Mucosa of rectum (tissue), 2 donors: ENCODE results near the gene MAN2B1.
A peak's percentile ranks its signal among the peaks of the same experiment; 100 is the strongest.

Experiments used
- H3K27ac ChIP-seq, 2 donors: one replicate each; pipeline ENCODE4 v1.7.0; 2013; ENCODE audit warnings: inconsistent platforms in 2 of 2, low read depth in 2 of 2, low read length in 2 of 2
- H3K27me3 ChIP-seq, 2 donors: one replicate each; pipeline ENCODE4 v1.7.0; 2013; ENCODE audit warnings: low read length in 2 of 2; ENCODE audit not compliant: control insufficient read depth in 2 of 2, insufficient read depth in 2 of 2
- H3K36me3 ChIP-seq, 2 donors: one replicate each; pipeline ENCODE4 v1.7.0; 2013; ENCODE audit warnings: low read length in 2 of 2; ENCODE audit not compliant: control insufficient read depth in 2 of 2, insufficient read depth in 2 of 2
- H3K4me1 ChIP-seq, 2 donors: one replicate each; pipeline ENCODE4 v1.7.0; 2013; ENCODE audit warnings: low read length in 2 of 2, mild to moderate bottlenecking in 1 of 2; ENCODE audit not compliant: control insufficient read depth in 2 of 2, insufficient read depth in 2 of 2
- H3K4me3 ChIP-seq, 2 donors: one replicate each; pipeline ENCODE4 v1.7.0; 2013; ENCODE audit warnings: low read length in 2 of 2
- H3K9ac ChIP-seq, 2 donors: one replicate each; pipeline ENCODE4 v1.7.0; 2013; ENCODE audit warnings: low read length in 2 of 2, low read depth in 1 of 2, mild to moderate bottlenecking in 1 of 2
- H3K9me3 ChIP-seq, 2 donors: one replicate each; pipeline ENCODE4 v1.7.0; 2013; ENCODE audit warnings: low read length in 2 of 2; ENCODE audit not compliant: control insufficient read depth in 2 of 2
- donor health status: healthy.
- donor health status: Normal muscosa, but diverticular disease.

The MAN2B1 gene

DNA sequence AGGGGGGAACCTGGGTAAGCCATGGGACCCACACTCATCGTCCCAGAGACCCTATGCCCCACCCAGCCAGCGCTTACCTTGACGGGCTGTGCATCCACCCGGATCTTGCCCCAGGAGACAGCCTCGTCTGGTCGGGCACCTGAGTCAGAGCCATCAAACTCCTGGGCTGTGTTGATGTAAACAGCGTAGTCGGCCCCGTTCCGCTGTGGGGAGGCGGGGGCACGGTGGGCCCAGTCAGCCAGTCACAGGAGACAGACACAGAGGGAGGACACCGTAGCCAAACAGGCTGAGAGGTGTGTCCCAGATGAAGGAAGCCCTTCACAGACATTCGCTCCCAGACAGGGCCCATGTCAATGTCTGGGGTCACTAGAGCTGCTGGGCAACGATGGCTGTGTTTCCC, 9.4 kb upstream of the MAN2B1 start:
- Histone ChIP-seq H3K4me3 (no peak overlapping the region), H3K27ac (no peak overlapping the region), H3K9ac (no peak overlapping the region), H3K27me3 (no peaks in the 10 kb centered on the region), H3K4me1 (peaks cover 2 to 4% of the 10 kb centered on the region in 2 donors), H3K36me3 (peaks cover 53 to 60% of the 10 kb centered on the region in 2 donors), H3K9me3 (no peaks in the 10 kb centered on the region)

DNA sequence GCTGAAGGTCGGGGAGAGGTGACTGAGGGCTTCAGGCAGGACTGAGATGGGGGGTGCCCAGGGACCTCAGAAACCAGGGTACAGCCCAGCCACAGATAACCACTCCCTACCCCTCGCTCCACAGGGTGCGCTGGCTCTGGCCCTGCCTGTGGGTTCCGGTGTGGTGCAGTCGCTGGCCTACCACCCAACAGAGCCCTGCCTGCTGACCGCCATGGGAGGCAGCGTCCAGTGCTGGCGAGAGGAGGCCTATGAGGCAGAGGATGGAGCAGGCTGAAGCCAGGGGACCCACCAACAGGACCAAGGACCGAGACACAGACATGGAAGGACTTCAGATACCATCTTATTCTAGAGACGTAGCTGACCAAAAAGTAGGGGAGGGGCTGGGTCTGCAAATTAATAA, 8.9 kb upstream of the MAN2B1 start:
- H3K9me3 ChIP-seq, result no peaks in the 10 kb centered on the region
- no peaks in the 10 kb centered on the region for H3K27me3 ChIP-seq
- H3K27ac ChIP-seq, result no peak overlapping the region
- H3K4me3 ChIP-seq, result no peak overlapping the region
- H3K4me1 ChIP-seq, result peaks cover 3 to 5% of the 10 kb centered on the region in 2 donors
- no peak overlapping the region for H3K9ac ChIP-seq
- peaks cover 53 to 60% of the 10 kb centered on the region in 2 donors for H3K36me3 ChIP-seq

DNA sequence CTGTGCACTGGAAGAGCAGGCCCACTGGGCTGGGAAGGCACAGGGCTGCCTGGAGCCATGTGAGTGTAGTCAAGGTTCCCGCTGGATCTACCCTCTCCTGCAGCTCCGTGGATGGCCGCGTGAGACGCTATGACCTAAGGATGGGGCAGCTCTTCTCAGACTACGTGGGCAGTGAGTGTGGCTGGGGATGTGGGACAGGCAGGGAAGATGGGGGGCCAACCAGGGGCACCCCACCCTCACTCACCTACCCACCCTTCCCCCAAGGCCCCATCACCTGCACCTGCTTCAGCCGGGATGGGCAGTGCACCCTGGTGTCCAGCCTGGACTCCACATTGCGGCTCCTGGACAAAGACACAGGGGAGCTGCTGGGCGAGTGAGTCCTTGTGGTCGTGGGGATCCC, 6.2 kb upstream of the MAN2B1 start:
- Histone ChIP-seq H3K9ac (no peak overlapping the region), H3K9me3 (no peaks in the 10 kb centered on the region), H3K27ac (no peak overlapping the region), H3K4me3 (no peak overlapping the region), H3K27me3 (no peaks in the 10 kb centered on the region), H3K4me1 (peaks cover 16 to 17% of the 10 kb centered on the region in 2 donors), H3K36me3 (peaks cover 36 to 49% of the 10 kb centered on the region in 2 donors)

DNA sequence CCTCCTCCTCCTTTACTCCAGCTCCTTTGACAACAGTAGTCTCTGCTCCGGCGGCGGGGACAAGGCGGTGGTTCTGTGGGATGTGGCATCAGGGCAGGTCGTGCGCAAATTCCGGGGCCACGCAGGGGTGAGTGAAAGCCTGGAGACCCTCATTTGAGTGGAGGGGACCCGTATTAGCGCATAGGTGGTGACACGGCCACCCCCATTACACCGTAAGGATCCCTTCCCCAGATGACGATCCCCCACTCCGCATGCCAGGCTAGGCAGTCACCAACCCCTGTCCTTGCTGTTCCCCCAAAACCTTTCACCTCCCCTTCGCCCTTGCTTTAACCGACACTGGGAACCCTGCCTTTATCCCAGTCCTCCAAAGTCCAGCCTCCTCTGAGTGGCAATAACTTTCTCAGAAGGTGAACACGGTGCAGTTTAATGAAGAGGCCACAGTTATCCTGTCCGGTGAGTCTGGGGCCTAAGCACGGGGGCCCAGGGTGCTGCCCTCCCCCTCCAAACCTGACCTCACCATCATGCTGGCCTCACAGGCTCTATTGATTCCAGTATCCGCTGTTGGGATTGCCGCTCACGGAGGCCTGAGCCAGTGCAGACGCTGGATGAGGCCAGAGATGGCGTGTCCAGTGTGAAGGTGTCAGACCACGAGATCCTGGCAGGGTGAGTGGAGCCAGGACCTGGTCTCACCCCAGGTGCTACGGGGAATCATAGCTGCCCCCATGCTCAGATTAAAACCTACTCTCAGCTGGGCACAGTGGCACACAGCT, 3.8 kb upstream of the MAN2B1 start:
- H3K4me3 ChIP-seq, result peak overlapping the region; percentile 79 to 99
- H3K27me3 ChIP-seq, result no peaks in the 10 kb centered on the region
- peak overlapping the region; percentile 89 to 95 for H3K27ac ChIP-seq
- peak overlapping the region; percentile 68 to 86 for H3K9ac ChIP-seq
- peaks cover 33% of the 10 kb centered on the region in 2 donors for H3K4me1 ChIP-seq
- H3K9me3 ChIP-seq, result no peaks in the 10 kb centered on the region
- H3K36me3 ChIP-seq, result peaks cover 20 to 26% of the 10 kb centered on the region in 2 donors

DNA sequence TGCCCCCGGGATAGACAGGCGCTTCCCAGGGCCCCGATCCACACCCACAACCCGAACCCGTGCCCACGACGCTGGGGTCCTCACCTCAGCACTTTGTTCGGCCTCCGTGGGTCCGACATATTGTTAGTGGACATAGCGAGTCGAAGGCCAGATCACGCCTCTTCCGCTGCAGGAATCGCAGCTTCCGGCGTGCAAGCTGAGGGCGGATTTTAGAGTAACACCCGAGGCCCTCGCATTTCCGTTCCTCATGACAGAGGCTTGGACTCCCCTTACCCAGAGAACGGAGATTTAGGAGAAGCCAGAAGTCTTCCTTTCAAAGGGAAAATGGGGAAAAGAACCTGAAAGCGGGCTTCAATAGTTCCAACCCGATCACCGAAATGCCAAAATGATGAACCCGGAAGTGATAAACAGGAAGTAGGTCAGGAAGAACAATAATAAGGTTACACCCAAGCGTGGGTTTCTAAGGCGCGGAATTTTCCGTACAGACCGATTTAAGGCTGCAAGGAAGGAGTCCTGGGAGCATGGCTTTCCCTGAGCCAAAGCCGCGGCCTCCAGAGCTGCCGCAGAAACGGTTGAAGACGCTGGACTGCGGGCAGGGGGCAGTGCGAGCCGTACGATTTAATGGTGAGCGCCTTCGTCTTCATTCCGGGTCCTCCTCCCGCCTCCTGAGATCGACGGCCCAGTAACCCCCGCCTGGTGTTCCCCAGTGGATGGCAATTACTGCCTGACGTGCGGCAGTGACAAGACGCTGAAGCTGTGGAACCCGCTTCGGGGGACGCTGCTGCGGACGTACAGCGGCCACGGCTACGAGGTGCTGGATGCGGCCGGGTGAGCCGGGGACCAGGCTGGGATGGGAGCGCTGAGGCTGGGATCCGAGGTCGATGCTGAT, 3.0 kb upstream of the MAN2B1 start:
- Histone ChIP-seq H3K36me3 (peaks cover 19 to 27% of the 10 kb centered on the region in 2 donors), H3K4me1 (peaks cover 34 to 37% of the 10 kb centered on the region in 2 donors), H3K27ac (peak overlapping the region; percentile 89 to 95)

DNA sequence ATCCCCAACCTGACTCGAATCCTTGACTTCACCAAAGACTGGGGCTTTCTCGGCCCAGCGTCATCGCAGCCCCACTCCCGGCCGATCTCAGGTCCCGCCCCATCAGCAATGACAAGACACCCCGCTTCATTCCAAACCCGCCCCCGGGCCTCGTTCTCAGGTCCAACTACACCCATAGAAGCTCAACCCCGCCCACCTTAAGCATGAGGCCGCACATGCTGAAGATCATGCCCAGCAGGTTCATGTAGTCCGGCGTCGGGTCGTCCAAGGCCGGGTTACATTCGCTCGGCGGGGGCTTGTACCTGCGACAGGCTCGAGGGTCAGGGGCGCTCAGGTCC, 2.4 kb upstream of the MAN2B1 start:
- Histone ChIP-seq H3K9ac (peak overlapping the region; percentile 68 to 86), H3K36me3 (peaks cover 13 to 23% of the 10 kb centered on the region in 2 donors), H3K27me3 (no peaks in the 10 kb centered on the region), H3K4me1 (peaks cover 34 to 37% of the 10 kb centered on the region in 2 donors), H3K27ac (peak overlapping the region; percentile 89 to 95), H3K9me3 (no peaks in the 10 kb centered on the region), H3K4me3 (peak overlapping the region; percentile 79 to 99)

More for the DNA sequence above, 3.0 kb upstream of the MAN2B1 start:
- no peaks in the 10 kb centered on the region for H3K27me3 ChIP-seq
- peak overlapping the region; percentile 68 to 86 for H3K9ac ChIP-seq
- H3K9me3 ChIP-seq, result no peaks in the 10 kb centered on the region
- peak overlapping the region; percentile 79 to 99 for H3K4me3 ChIP-seq

DNA sequence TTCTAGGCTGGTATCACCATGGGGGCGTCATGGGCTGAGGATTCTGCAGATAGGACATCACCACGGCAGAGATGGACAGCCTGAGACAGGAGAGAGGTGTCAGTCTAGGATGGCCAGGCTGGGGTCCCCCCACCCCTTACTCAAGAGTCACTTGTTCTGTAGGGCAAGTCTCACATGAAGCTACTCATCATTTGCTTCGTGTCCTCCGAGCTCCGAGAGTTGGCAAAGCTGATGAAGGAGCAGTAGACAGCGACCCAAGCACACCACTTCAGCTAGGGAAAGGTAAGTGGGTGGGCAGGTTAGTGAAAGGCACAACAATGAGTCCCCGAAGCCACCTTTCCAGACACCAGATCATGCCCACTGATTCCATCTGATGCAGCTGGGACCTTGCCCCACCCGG, 1.8 kb upstream of the MAN2B1 start:
- peak overlapping the region; percentile 79 to 99 for H3K4me3 ChIP-seq

DNA sequence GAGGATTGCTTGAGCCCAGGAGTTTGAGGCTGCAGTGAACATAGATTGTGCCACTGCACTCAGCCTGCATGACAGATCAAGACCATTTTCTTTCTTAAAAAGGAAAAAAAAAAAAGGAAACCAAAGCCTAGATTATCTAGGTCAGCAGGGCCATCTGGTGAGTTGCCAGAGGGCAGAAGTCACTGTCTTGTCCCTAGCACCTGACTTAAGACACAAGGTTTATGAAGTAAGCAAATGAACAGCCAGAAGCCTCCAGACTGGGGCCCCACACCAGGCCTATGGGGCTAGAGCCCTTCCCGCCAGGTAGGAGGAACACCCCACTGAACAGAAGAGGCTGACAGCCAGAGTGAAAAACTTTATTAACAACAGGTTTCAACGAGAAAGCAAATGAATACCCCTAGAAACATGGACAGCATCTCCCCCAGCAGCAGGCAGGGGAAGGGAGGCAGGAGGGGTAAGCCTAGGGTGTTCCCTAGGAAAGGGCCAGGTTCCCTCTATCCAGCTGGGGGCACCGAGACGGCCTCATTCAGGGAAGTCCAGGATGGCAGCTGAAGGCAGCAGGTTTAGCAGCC, 1.3 kb upstream of the MAN2B1 start:
- peaks cover 34 to 37% of the 10 kb centered on the region in 2 donors for H3K4me1 ChIP-seq
- H3K9ac ChIP-seq, result no peak overlapping the region
- no peaks in the 10 kb centered on the region for H3K27me3 ChIP-seq
- peaks cover 13 to 26% of the 10 kb centered on the region in 2 donors for H3K36me3 ChIP-seq
- no peak overlapping the region for H3K27ac ChIP-seq
- H3K4me3 ChIP-seq, result peak overlapping the region in 1 of 2 donors; percentile 99
- H3K9me3 ChIP-seq, result no peaks in the 10 kb centered on the region

More for the DNA sequence above, 1.8 kb upstream of the MAN2B1 start:
- peak overlapping the region in 1 of 2 donors; percentile 89 for H3K27ac ChIP-seq
- no peaks in the 10 kb centered on the region for H3K9me3 ChIP-seq
- H3K27me3 ChIP-seq, result no peaks in the 10 kb centered on the region
- peaks cover 34 to 37% of the 10 kb centered on the region in 2 donors for H3K4me1 ChIP-seq
- peaks cover 13 to 26% of the 10 kb centered on the region in 2 donors for H3K36me3 ChIP-seq
- peak overlapping the region; percentile 68 to 86 for H3K9ac ChIP-seq

DNA sequence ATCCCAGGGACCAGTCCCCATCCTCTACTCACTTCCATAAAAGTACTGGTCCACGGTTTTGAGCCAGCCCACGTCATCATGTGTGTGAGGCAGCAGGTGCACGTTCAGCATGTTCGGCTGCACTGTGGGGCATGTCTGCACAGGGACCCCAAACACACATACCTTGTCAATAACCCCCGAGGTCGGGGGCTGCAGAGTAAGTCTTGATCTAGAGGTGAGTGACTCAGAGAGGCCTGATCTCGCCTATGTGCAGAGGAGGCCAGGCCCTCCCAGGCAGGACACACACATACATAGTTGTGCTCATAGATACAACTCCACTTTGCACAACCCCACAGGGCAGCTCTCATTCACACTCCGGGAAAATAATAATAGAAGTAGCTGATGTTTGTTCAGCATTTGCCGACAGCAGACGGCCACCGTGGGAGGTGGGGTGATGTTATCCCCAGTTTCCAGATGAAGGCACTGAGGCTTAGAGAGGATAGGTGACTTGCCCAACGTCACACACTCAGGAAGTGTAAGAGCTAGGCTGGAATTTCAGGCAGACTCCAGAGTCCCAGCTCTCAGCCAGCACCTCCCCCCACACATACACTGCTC, 774 bp downstream of the MAN2B1 start:
- no peaks in the 10 kb centered on the region for H3K27me3 ChIP-seq
- H3K4me3 ChIP-seq, result peak overlapping the region; percentile 87 to 91
- H3K9ac ChIP-seq, result peak overlapping the region; percentile 73 to 81
- H3K36me3 ChIP-seq, result peaks cover 15 to 30% of the 10 kb centered on the region in 2 donors
- H3K9me3 ChIP-seq, result no peaks in the 10 kb centered on the region
- H3K27ac ChIP-seq, result peak overlapping the region in 1 of 2 donors; percentile 64
- peaks cover 34 to 37% of the 10 kb centered on the region in 2 donors for H3K4me1 ChIP-seq
